ENCODE results near the gene SERPINB12.

DNA sequence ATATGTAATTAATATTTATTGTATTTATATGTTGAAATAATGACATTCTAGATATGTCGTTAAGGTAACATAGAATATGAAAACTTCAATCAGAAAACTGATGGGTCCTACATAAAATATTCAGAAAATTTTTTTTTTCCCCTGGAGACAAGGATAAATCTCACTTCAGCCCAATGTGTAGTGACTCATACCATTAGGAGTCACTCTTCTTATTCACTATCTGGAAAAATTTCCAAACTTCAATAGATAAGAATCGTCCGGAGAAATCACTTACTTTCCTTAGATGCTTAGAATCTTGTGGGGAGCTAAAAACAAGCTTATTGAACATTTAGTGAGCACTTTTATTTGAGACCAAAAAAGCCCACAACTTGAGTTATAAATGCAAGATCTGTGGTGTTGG lies 49.6 kb downstream of the SERPINB12 start:
- TF ChIP-seq CTCF (IDR thresholded peaks at IDR 0.05), result no peak
- no peak for TF ChIP-seq POLR2A (IDR thresholded peaks at IDR 0.05)
